ENCODE data around the gene CYB561A3. TPM values are rescaled to one million over a fixed set of nuclear protein-coding genes. Genes with fewer than 3 reads are reported as not detected.

CYB561A3 gene
- total RNA-seq, 1 donor from 2014 or later = 39.0 TPM

DNA sequence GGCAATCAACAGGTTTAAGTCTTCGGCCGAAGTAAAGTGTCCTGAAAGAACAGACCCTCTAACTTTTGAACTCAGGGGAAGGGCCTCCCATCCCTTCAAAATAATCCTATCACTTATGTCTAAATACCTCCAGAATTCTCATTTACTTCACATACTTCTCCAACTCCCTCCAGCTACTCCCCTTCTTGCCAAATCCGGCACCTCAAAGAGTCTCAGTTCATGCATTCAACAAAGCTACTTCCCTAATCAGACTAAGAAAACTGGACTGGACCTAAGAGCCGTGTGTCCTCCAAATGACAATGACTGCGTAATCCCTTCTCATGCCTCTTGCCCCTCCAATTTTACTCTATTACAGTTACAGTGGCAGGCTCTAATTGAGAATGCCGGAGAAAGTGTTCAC is 30.0 kb downstream of the CYB561A3 start:
- Histone ChIP-seq H3K36me3 (ENCODE audit: control insufficient read depth, insufficient read depth, low read length) (peaks cover 1% of the 10 kb centered on the region), H3K4me3 (ENCODE audit: low read depth, low read length) (peak overlapping the region; percentile 97), H3K27me3 (ENCODE audit: control insufficient read depth, insufficient read depth, low read length) (no peaks in the 10 kb centered on the region)
- TF ChIP-seq, protein P1, sequence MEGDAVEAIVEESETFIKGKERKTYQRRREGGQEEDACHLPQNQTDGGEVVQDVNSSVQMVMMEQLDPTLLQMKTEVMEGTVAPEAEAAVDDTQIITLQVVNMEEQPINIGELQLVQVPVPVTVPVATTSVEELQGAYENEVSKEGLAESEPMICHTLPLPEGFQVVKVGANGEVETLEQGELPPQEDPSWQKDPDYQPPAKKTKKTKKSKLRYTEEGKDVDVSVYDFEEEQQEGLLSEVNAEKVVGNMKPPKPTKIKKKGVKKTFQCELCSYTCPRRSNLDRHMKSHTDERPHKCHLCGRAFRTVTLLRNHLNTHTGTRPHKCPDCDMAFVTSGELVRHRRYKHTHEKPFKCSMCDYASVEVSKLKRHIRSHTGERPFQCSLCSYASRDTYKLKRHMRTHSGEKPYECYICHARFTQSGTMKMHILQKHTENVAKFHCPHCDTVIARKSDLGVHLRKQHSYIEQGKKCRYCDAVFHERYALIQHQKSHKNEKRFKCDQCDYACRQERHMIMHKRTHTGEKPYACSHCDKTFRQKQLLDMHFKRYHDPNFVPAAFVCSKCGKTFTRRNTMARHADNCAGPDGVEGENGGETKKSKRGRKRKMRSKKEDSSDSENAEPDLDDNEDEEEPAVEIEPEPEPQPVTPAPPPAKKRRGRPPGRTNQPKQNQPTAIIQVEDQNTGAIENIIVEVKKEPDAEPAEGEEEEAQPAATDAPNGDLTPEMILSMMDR (IDR thresholded peaks at IDR 0.05; ENCODE audit: insufficient read depth, low read length, poor library complexity, severe bottlenecking) = no peak
- no peak for DNase-seq (ENCODE audit: low read depth)

DNA sequence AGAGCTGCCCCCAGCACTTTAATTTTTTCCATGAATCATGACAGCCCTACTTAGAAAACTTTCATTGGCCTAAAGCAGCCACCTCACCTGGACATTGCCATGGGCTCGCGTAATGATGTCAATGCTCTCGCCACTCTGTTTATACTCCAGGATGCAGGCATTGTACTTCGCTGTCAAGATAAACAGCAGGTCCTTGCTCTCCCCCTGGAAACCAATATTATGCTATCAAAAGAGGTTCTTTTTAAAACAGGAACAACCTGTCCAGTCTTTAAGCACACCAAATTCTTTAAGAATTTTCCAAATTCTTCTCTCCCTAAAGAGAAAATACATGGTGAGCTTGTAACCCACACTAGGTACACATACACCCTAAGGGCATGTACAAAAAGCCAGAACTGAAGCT is 31.8 kb downstream of the CYB561A3 start:
- H3K27me3 ChIP-seq (ENCODE audit: control insufficient read depth, insufficient read depth, low read length) = no peaks in the 10 kb centered on the region
- TF ChIP-seq, protein P1 (IDR thresholded peaks at IDR 0.05; ENCODE audit: insufficient read depth, low read length, poor library complexity, severe bottlenecking) = no peak
- H3K36me3 ChIP-seq (ENCODE audit: control insufficient read depth, insufficient read depth, low read length) = peaks cover 1% of the 10 kb centered on the region
- no peak for DNase-seq (ENCODE audit: low read depth)
- H3K4me3 ChIP-seq (ENCODE audit: low read depth, low read length) = no peak overlapping the region

DNA sequence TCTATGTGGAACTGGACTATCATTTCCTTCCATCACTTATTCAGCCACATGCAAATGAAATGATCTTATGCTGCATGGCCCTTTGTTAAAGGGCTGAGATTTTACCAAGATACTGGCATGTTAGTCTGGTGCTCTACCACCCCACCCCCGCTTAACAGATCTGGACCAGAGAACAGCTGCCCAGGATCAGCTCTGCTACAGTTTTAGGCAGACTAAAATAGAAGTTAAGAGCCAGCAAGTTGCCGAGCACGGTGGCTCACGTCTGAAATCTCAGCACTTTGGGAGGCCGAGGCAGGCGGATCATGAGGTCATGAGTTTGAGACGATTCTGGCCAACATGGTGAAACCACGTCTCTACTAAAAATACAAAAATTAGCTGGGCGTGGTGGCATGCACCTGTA is 33.3 kb downstream of the CYB561A3 start:
- H3K4me3 ChIP-seq (ENCODE audit: low read depth, low read length) = no peak overlapping the region
- H3K36me3 ChIP-seq (ENCODE audit: control insufficient read depth, insufficient read depth, low read length) = peaks cover 1% of the 10 kb centered on the region
- no peak for DNase-seq (ENCODE audit: low read depth)
- no peaks in the 10 kb centered on the region for H3K27me3 ChIP-seq (ENCODE audit: control insufficient read depth, insufficient read depth, low read length)
- TF ChIP-seq, protein P1 (IDR thresholded peaks at IDR 0.05; ENCODE audit: insufficient read depth, low read length, poor library complexity, severe bottlenecking) = no peak

DNA sequence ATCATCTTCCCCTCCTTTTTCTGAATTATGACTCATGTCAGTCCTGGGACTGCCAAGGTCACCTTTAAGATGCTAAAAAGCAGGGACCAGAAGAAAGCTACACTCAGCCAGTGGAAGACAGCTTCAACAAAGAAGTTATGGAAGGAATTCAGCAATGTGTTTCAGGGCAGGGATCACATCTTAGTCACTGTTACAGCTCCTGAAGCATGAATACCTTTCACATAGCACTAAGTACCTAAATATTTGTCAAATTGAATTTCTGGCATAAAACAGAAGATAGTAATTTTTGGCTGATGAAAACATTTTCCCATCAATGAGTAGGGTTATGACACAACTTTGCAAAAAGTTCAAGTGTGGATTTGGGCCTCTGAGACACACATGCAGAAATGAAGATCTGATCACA is 34.0 kb downstream of the CYB561A3 start:
- TF ChIP-seq, protein P1 (IDR thresholded peaks at IDR 0.05; ENCODE audit: insufficient read depth, low read length, poor library complexity, severe bottlenecking) = no peak
- DNase-seq (ENCODE audit: low read depth) = no peak
- H3K27me3 ChIP-seq (ENCODE audit: control insufficient read depth, insufficient read depth, low read length) = no peaks in the 10 kb centered on the region
- peaks cover 1% of the 10 kb centered on the region for H3K36me3 ChIP-seq (ENCODE audit: control insufficient read depth, insufficient read depth, low read length)
- no peak overlapping the region for H3K4me3 ChIP-seq (ENCODE audit: low read depth, low read length)

DNA sequence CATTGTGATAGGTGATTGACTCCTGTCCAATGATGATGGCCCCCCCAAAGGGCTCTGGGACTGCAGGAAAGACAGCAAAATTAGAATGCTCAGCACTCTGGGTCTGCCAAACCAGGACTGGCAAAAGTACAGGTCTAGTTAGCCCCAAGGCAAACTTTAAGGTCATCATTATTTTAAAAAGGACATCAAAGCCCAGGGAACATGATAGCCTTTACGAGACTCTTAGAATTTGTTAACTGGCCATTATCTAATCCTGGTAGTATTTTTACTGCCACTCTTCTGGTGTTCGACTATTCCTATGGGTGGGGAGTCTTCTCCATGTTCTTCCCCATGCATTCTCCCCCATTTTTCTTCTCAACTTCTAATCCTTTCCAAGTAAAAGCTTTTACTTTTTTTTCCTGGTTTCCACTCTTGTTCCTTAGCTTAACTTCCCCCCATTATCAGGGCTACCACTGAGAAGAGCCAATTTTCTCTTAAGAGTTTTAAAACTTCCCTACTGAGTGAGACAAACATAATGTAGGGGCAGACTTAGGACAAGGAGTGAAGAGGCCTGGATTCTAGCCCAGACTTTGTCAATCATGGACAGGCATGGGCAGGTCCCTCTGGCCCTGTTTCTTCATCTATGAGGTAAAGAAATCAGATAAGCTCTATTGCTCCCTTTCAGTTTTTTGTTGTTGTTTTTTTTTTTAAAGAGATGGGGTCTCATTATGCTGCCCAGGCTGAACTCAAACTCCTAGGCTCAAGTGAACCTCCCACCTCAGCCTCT is 35.9 kb downstream of the CYB561A3 start:
- H3K27me3 ChIP-seq (ENCODE audit: control insufficient read depth, insufficient read depth, low read length) = no peaks in the 10 kb centered on the region
- no peak overlapping the region for H3K4me3 ChIP-seq (ENCODE audit: low read depth, low read length)
- DNase-seq (ENCODE audit: low read depth) = no peak
- TF ChIP-seq, protein P1 (IDR thresholded peaks at IDR 0.05; ENCODE audit: insufficient read depth, low read length, poor library complexity, severe bottlenecking) = no peak
- peaks cover 1% of the 10 kb centered on the region for H3K36me3 ChIP-seq (ENCODE audit: control insufficient read depth, insufficient read depth, low read length)

DNA sequence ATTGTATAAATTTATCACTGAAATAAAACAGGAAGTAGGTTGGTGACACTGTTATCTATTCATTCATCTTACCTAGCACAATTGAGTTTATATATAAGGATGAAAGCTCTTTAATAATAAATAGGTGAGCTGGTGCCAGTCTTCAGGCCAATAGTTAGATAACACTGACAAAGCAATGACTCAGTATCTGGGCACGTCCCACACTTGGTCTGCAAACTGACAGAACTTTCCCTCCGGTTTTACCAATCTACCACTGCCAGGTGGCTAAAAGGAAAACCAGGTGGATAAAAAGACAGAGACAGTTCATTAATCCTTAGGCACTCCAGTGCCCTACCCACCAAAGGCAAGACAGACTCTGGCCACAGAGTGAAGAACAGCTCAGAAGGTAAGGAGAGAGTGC is 46.4 kb downstream of the CYB561A3 start:
- TF ChIP-seq, protein P1 (IDR thresholded peaks at IDR 0.05; ENCODE audit: insufficient read depth, low read length, poor library complexity, severe bottlenecking) = no peak
- no peak overlapping the region for H3K4me3 ChIP-seq (ENCODE audit: low read depth, low read length)
- DNase-seq (ENCODE audit: low read depth) = no peak
- peaks cover 2% of the 10 kb centered on the region for H3K36me3 ChIP-seq (ENCODE audit: control insufficient read depth, insufficient read depth, low read length)
- no peaks in the 10 kb centered on the region for H3K27me3 ChIP-seq (ENCODE audit: control insufficient read depth, insufficient read depth, low read length)
